ENCODE measurements around the gene CDKN2B.
"Not testable (repeated sequence)": the region's sequence is repeated elsewhere in the genome, so short reads cannot be mapped to it uniquely, and the experiment has no call there.

CDKN2B gene

DNA sequence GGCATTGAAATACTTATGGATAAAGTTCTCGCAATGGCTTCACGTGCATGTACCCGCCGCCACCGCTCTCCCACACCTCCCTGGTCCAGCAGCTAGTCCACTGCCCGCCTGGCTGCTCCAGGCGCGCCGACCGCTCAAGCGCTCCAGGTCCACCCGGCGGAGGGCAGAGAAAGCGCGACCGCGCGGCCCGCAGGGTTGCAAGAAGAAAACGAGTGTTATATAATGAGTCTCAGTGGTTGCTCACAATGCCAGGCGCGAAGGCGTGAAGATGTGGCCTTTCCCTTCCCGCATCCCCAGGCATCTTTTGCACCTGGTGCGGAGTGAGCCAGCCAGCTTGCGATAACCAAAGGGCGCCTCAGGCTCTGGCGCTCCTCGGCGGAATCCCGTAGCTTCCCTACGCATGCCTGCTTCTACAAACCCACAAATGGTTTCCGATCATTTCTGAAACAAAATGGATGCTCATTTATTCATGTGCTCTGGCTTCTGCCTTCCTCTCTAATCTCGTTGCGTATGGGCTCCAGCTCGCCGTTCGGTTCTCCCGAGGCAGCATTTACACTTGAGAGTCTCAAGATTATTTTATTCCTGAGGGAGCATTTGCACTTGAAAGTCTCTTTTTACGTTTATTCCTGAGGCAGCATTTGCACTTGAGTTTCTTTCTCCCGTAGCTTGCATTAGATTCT is 40.6 kb downstream of the CDKN2B start:
- DNase-seq: no peak

DNA sequence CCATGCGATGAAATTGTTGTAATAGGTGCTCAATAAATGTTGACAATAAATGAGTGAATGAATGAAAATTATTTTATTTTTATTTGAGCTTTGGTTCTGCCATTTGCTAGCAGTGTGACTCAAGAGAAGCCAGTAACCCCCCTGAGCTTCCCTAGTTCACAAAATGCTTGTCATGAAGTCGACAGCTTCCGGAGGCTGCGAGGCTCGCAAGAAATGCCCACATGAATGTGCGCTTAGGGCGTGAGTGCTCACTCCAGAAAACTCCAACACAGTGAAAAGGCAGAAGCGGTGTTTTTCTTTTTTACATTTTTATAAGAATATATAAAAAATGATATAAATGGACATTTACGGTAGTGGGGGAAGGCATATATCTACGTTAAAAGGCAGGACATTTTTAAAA is 41.4 kb downstream of the CDKN2B start:
- DNase-seq: no peak

DNA sequence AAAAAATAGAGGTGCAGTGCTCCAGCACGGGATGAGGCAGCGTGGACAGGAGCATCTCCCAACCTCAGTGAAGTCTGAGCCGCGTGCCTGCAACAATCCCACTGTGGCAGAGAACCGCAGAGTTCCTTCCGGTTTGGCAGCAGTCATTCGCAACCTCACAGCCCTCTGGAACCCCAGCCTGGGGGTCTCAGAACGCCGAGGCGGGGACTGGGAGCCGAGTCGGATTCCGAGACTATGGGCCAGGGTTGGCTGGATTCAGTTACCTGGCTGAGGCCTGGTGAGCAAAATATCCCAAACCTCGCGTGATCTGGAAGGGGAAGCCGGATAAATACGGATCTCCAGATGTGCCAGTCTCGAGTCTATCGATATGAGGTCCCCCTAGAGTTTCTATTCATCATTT is 41.9 kb downstream of the CDKN2B start:
- no peak for DNase-seq

DNA sequence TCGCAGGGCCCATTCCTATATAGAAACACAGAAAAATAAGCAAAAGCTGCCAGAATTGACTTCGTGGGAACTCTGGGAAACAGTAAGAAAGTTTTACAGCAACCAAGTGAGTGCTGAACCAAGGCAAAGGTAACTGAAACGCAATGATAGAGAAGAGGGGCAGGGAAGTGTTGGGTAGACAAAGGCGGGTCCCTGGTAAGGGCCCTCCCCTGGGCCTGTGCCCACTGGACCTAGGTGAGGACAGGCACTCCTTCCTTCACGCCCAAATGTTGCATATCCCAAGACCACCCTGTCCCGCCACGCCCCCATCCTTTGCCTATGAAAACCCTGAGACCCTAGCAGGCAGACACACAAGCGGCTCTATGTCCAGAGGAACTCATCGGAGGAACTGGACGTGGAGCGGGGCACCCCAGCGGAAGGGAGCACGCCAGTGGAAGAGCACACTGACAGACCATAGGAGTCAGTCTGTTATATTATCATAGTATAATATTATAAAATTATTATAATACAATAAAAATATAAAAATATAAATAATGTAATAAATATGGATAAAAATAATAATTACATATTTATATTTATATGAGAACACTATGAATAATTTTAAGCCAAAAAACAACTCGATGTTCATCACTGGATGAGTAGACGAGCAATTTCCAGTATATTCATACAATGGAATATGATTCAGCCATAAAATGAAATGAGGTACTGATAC is 42.8 kb downstream of the CDKN2B start:
- no peak for DNase-seq

DNA sequence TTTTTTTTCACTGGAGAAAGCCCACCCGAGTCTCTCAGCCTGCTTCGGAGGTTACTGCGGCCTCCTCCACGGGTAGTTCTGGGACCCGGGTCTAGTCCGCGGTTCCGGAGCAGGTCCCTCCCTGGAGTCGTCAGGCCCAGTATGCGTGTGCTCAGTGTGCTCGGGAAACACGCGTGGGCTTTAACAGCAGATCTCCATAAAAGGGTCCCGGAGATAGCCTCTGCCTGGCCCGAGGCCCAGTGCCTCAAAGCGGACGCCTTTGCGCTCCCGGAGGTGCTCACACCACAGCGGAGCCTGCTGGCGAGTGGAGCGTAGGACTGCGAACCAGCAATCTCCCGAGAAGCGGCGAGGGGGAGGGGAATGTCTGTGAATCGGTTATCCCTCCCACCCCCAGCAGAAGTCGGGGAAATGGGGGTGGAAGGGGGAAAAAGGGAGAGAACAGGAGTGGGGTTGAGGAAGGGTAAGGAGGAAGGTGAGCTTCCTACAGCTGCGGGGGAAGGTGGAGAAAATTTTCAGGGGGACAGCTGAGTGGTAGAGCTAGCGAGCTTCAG is 43.6 kb downstream of the CDKN2B start:
- DNase-seq: peak; percentile 40

DNA sequence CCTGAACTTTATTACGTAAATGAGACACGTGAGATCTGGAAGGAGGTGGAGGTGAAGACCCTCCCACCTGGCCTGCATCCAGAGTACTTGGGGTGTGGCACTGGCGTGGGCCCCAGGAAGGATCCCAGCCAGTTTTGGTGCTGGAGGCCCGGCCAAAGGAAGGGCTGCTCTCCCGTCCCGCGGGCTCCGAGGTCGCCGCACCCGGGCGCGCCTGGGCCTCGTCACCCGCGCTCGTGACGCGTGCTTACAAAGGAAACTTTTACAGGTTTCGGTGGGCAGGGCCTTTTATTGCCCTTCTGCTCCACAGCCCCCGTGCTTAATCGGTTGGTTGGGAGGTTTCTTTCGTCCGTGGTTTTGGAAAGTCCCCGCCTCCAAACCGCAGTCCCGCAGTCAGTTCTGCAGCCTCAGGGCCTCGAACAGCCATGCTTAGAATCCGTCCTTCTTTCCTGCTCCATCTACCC is 44.1 kb downstream of the CDKN2B start:
- DNase-seq: peak; percentile 64

DNA sequence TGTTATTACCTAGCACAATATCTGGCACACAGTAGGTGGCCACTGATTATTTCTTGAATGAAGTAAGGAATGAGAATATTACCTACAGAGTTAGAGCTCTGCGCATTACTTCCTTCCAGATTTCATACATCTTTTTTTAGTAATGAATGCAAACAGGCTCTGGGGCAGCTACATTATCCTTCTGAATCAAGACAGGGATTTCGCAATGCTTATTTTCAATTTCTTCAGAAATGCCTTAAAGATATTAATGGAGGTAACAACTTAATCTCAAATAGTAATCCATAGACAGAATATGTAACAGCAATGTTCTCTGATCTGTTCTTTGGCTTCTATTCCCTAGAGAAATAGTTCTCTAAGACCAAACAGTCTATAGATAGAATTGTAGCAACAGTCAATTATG is 47.5 kb downstream of the CDKN2B start:
- no peak for DNase-seq

DNA sequence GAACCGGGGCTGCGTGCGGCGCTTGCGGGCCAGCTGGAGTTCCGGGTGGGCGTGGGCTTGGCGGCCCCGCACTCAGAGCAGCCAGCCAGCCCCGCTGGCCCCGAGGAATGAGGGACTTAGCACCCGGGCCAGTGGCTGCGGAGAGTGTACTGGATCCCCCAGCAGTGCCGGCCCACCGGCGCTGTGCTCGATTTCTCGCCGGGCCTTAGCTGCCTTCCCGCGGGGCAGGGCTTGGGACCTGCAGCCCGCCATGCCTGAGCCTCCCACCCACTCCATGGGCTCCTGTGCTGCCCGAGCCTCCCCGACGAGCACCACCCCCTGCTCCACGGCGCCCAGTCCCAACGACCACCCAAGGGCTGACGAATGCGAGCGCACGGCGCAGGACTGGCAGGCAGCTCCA is 49.8 kb downstream of the CDKN2B start:
- not testable (repeated sequence) for DNase-seq

DNA sequence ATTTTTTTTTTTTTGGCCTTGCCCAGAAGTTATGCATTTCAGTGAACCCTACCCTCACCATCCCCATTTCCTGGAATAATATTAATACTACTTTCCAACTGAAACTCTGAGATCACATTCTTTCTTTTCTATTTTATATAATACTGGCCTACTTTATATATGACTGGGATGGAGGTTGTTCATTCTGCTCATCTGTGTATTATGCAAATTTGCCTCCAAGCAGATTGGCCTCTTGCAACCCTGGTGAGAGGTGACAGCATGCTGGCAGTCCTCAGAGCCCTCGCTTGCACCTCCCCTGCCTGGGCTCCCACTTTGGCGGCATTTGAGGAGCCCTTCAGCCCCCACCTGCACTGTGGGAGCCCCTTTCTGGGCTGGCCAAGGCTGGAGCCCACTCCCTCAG is 50.3 kb downstream of the CDKN2B start:
- no peak for DNase-seq

Measured in stimulated activated CD4-positive, alpha-beta T cell treated with anti-CD3 and anti-CD28 coated beads, Interleukin-4, amount 100 ng/mL, for 24 hours (primary cell).